VCaP (cell line): Measurements from ENCODE around the gene KCNMA1.

ENCODE experiments used
- H3K27ac ChIP-seq: fragments of 450-650 bp; 2 replicates; pipeline ENCODE4 v1.5.1; 2017
- TF ChIP-seq, protein P1 (sequence below): fragments of 450-650 bp; conservative IDR thresholded peaks from 2 replicates; pipeline ENCODE4 v1.5.1; 2017; ENCODE audit warnings: mild to moderate bottlenecking, moderate library complexity

Gene KCNMA1

DNA sequence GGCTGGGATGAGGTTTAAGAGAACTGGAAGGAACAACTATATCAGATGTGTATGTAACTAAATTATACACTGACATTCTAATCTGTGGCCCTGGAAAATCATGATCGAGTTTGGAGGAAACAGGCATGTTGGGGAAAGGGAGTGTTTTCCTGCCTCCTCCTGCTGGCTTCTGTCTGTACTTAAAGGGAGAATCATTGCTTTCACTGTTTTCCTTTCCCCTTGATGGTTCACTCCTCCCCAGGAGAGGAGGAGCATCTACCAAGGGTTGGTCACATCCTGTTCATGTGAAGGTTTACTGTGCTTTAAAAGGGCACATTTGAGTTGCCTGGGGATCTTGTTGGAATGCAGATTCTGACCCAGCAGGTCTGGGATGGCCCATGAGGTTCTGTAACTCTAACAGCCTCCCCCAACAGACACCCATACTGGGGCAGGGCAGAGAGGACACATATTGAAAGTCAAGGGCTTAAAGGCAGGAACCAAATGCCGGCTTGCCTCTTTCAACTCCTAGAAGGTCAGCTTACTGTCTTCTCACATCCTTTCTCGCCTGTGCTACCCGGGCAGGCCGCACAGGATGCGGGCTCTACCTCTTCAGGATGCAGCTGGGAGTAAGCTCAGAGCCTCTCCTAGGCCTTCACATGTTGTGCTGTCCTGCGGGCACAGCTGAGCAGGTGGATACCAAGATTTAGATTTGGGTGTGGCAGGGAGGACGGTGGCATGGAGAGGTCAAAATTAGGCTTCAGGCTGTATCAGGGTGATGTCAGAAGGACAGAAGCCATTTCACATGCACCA, 694.8 kb downstream of the KCNMA1 start:
- H3K27ac ChIP-seq: no peak overlapping the region
- TF ChIP-seq, protein P1, sequence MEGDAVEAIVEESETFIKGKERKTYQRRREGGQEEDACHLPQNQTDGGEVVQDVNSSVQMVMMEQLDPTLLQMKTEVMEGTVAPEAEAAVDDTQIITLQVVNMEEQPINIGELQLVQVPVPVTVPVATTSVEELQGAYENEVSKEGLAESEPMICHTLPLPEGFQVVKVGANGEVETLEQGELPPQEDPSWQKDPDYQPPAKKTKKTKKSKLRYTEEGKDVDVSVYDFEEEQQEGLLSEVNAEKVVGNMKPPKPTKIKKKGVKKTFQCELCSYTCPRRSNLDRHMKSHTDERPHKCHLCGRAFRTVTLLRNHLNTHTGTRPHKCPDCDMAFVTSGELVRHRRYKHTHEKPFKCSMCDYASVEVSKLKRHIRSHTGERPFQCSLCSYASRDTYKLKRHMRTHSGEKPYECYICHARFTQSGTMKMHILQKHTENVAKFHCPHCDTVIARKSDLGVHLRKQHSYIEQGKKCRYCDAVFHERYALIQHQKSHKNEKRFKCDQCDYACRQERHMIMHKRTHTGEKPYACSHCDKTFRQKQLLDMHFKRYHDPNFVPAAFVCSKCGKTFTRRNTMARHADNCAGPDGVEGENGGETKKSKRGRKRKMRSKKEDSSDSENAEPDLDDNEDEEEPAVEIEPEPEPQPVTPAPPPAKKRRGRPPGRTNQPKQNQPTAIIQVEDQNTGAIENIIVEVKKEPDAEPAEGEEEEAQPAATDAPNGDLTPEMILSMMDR: no peak

DNA sequence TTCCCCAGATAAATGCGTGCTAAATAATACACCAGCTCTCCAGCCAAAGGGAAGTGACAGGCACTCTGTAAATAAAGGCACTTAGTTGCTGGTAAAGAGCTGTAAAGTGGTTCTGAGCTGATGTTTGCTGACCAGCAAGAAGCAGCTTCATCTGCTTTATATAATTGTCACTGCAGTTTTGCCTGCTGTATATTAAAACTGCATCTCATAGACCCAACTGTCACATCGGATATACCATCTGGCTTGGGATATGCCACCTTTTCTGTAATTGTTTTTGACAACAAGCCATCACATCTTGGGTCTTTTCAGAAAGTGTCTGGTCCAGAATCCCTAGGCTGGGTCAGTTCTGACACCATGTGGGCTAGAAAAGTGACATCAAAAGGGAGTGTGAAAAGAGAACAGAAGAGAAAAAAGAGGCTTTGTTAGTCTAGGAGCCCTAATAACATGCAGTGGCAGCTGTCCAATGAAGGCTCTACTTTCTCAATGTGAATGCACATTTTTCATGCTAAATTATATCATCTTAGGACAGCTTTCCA, 697.6 kb downstream of the KCNMA1 start:
- peak overlapping the region; percentile 18; the same call in 1 of the 2 replicates for H3K27ac ChIP-seq
- TF ChIP-seq, protein P1: no peak

DNA sequence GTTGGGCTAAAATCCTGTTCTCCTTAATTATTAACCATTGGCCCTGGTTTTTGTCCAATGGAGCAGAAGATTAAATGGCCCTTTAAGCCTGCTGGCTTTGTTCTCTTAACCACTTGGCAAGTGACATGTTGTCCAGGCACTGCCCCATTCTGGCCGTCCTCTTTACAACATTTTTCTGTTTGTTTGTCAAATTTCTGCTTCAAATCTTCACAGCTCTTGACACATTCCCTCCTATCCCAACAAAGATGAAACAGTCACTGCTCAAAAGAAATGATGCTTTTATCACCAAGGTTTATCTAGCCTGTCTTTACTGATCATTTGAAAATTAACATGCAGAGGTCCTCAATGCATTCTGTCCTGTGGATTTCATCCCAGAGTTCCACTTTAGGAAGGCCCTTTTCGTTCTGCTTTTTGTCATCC, 700.4 kb downstream of the KCNMA1 start:
- peak overlapping the region; percentile 80 for H3K27ac ChIP-seq
- TF ChIP-seq, protein P1: no peak

DNA sequence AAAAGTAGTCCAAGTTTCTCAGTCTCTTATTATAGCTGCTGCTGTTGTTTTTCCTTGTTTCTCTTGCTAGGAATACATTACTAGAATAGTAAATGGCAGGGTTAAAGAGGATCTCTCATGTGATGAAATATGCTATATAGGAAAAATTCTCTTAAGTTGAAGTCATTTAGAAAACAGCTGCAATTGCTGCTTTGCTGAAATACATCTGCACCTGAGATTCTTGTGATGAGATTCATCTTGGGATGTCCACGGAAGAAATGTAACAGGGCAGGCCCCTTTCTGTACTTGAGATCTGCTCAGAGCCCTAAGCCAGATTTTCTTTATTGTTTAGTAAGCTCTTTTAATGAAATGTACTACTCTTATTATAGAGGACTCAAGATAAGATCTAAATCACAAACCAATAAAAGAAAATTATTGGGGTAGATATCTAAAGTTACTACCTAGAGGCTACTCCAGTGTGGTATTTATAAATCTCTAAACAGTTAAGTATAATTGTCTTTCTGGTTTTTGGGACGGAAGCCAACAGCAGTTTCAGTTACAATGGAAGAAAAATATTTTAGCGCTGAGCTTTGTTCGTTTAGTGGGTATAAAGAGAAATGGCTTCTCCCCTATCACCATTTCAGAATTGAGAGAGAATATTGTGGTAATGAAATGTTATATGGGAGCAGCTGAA, 701.5 kb downstream of the KCNMA1 start:
- TF ChIP-seq, protein P1: no peak
- peak overlapping the region; percentile 80 for H3K27ac ChIP-seq

DNA sequence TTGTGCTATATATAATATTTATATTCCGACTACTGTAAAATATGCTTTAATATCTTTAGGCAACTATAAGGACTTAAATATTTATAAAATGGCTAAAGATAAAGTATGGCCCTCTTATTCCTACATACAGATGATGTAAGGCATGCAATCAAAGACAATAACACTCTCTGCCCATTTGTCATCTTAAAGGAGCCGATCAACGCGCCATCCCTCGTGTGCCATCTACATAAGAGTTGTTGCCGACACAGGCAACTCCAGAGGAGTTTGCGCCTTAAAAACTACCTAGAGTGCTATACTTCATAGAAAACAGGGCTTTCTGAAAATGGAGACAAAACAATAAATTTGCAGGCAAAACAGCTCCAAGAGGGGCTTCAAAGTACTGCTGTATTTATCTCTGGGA, 709.0 kb downstream of the KCNMA1 start:
- TF ChIP-seq, protein P1: no peak
- H3K27ac ChIP-seq: no peak overlapping the region

DNA sequence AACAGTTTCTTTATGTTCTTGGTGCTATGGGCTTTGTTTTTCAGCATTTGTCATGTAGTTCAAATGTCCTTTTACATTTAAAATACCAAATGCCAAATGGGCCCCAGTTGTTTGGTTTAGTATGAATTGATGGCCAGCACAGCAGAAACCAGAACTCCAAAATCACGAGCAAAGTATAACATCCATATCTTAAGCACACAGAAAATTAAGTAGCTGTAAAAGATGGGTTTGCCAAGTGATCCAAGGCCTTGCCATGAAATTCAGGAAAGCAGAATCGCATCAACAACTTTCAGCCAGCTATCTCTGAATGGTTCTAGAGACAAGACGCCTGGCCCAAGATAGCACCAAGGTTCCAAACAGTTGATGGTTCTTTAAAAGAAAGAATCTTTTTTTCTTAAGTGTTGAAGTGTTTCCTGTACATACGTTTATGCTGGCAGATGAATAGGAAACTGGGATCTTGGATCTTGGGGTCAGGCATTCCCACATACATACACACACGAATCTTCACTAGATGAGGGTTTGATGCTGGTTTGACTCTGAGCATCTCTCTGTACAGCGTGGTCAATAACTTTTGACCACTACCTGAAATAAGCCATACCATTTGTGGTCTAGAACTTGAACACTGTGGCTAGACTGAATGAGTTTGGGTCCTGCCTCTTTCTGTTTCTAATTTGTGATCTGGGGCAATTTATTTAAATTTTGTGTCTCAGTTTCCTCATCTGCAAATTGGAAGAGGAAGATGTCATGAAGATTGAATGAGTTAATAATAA, 711.8 kb downstream of the KCNMA1 start:
- TF ChIP-seq, protein P1: no peak
- H3K27ac ChIP-seq: no peak overlapping the region

DNA sequence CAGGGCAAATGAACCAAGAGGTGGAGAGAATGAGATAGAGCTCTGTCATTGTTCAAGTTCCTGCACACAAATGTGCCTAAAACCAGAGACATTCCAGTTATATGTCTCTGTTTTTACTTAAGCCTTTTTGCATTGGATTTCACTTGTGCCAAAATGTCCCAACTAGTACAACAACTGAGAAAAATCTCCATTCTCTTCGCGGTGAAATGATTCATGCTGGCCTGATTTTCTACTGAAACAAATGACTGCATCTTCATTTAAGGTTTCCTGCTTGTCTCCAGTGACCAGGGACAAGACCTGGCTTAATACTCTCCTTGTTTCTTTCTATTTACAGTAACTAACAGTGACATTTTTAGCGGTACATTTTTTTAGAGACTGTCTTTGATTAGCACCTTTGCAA, 714.9 kb downstream of the KCNMA1 start:
- TF ChIP-seq, protein P1: no peak
- peak overlapping the region; percentile 44 for H3K27ac ChIP-seq
